Endothelial cell of umbilical vein (primary cell): ENCODE data around the gene NATD1. TPM values are rescaled to one million over a fixed set of nuclear protein-coding genes. Genes with fewer than 3 reads are reported as not detected.

Source experiments
- BruUV-seq: library from RNA; stranded (reverse); fragments of 400-500 nt; replicated peaks from 2 replicates; lab custom pipeline; 2021; lab: Mats Ljungman, UMichigan
- CTCF ChIA-PET: fragments of 300-600, 350-600 bp; sonication (Branson Sonifier 250); formaldehyde crosslinking; loops from one replicate; lab custom pipeline; 2021; ENCODE audit warnings: antibody characterized with exemption, inconsistent platforms; lab: Charles Lee
- POLR2A ChIA-PET: fragments of 300-600, 350-600 bp; sonication (Branson Sonifier 250); formaldehyde crosslinking; loops from one replicate; lab custom pipeline; 2021; ENCODE audit warnings: antibody characterized with exemption, inconsistent platforms; lab: Charles Lee
- DNase-seq: peaks from one replicate; pipeline ENCODE4 v3.0.0-alpha.2; 2011; ENCODE audit warnings: low read depth, low spot score
- FAIRE-seq: peaks from 2 replicates; lab custom pipeline; 2011; peaks lifted over from hg19 to GRCh38; lab: Jason Lieb, UNC
- H2AFZ ChIP-seq: 2 replicates; pipeline ENCODE4 v1.6.0; 2012; ENCODE audit warnings: low read depth, low read length, control low read depth, inconsistent platforms
- H3K27ac ChIP-seq: 2 replicates; pipeline ENCODE4 v1.5.1; 2011; ENCODE audit warnings: low read depth, mild to moderate bottlenecking, control low read depth, low read length, moderate library complexity; ENCODE audit not compliant: insufficient read depth
- H3K27me3 ChIP-seq, 2 experiments: 2 replicates each; pipeline versions ENCODE4 v1.6.0 to v1.6.1; 2011; ENCODE audit warnings: low read length in 2 of 2, mixed read lengths in 1 of 2; ENCODE audit not compliant: control insufficient read depth in 2 of 2, insufficient read depth in 2 of 2
- H3K36me3 ChIP-seq, 2 experiments: 2 replicates in 1 of 2; 3 replicates in 1 of 2; pipeline ENCODE4 v1.5.1; 2011; ENCODE audit warnings: low read length in 2 of 2, mild to moderate bottlenecking in 1 of 2, moderate library complexity in 1 of 2; ENCODE audit not compliant: control insufficient read depth in 2 of 2, insufficient read depth in 2 of 2; ENCODE audit errors: extremely low read depth in 1 of 2
- H3K4me1 ChIP-seq: 3 replicates; pipeline ENCODE4 v1.5.1; 2011; ENCODE audit warnings: mild to moderate bottlenecking, low read length; ENCODE audit not compliant: control insufficient read depth, insufficient read depth; ENCODE audit errors: extremely low read depth
- H3K4me2 ChIP-seq: 2 replicates; pipeline ENCODE4 v1.6.1; 2011; ENCODE audit warnings: low read length, control low read depth, mixed read lengths; ENCODE audit not compliant: insufficient read depth
- H3K4me3 ChIP-seq, 3 experiments: fragments of 200-600 bp in 1 of 3; sonication (generic), shearing (Covaris generic) in 1 of 3; replicated peaks in 1 of 3; 2 replicates each; pipeline ENCODE4 v1.5.1; 2011 to 2016; ENCODE audit warnings: control low read depth in 3 of 3, low read length in 3 of 3, mild to moderate bottlenecking in 2 of 3, inconsistent platforms in 1 of 3, low read depth in 1 of 3, moderate library complexity in 1 of 3; ENCODE audit not compliant: insufficient read depth in 1 of 3
- H3K79me2 ChIP-seq: 2 replicates; pipeline ENCODE4 v1.6.0; 2012; ENCODE audit warnings: low read length, inconsistent platforms; ENCODE audit not compliant: control insufficient read depth, insufficient read depth
- H3K9ac ChIP-seq: replicated peaks from 2 replicates; pipeline ENCODE3; 2011; ENCODE audit warnings: low read length, control low read depth; ENCODE audit not compliant: insufficient read depth; ENCODE audit errors: extremely low read depth
- H3K9me1 ChIP-seq: replicated peaks from 3 replicates; pipeline ENCODE4 v1.6.0; 2011; ENCODE audit warnings: mild to moderate bottlenecking, low read length; ENCODE audit not compliant: control insufficient read depth, insufficient read depth; ENCODE audit errors: extremely low read depth
- H3K9me3 ChIP-seq: replicated peaks from 2 replicates; pipeline ENCODE4 v1.5.1; 2012; ENCODE audit warnings: low read length, inconsistent platforms; ENCODE audit not compliant: control insufficient read depth, insufficient read depth
- H4K20me1 ChIP-seq: replicated peaks from 2 replicates; pipeline ENCODE3; 2011; ENCODE audit warnings: mild to moderate bottlenecking, low read length; ENCODE audit not compliant: control insufficient read depth, insufficient read depth; ENCODE audit errors: extremely low read depth
- EZH2 ChIP-seq: IDR thresholded peaks from 2 replicates; pipeline ENCODE4 v1.6.1; 2012; ENCODE audit warnings: borderline replicate concordance, low read depth, mild to moderate bottlenecking, moderate library complexity, low read length, inconsistent platforms; ENCODE audit not compliant: severe bottlenecking
- FOS ChIP-seq: IDR thresholded peaks from 2 replicates; pipeline ENCODE4 v1.6.1; 2011; ENCODE audit warnings: mild to moderate bottlenecking, low read length, moderate library complexity, borderline replicate concordance; ENCODE audit not compliant: insufficient read depth
- GATA2 ChIP-seq: IDR thresholded peaks from 2 replicates; pipeline ENCODE4 v1.7.0; 2011; ENCODE audit warnings: low read depth, mild to moderate bottlenecking, moderate library complexity, mixed read lengths, low read length; ENCODE audit not compliant: insufficient read length, insufficient read depth
- JUN ChIP-seq: IDR thresholded peaks from 2 replicates; pipeline ENCODE4 v1.6.1; 2011; ENCODE audit warnings: borderline replicate concordance, low read depth; ENCODE audit not compliant: insufficient read length, insufficient read depth
- MYC ChIP-seq: IDR thresholded peaks from one replicate; pipeline ENCODE4 v1.6.1; 2011; ENCODE audit warnings: mild to moderate bottlenecking, low read depth, low read length
- POLR2A ChIP-seq: IDR thresholded peaks from 2 replicates; pipeline ENCODE4 v1.6.1; 2012; ENCODE audit warnings: low read depth, mild to moderate bottlenecking, control low read depth, low read length
- POLR2AphosphoS5 ChIP-seq: IDR thresholded peaks from 2 replicates; pipeline ENCODE4 v1.6.1; 2012; ENCODE audit warnings: low read depth, mild to moderate bottlenecking, control low read depth, low read length, moderate library complexity; ENCODE audit not compliant: insufficient read depth
- dilution Hi-C: fragments of 300-500 bp; cut with MboI; formaldehyde crosslinking; loops from one replicate; pipeline ENCODE4 v1.15.0; 2019; ENCODE audit warnings: low sequenced_read_pairs; ENCODE audit not compliant: extremely low pct_ligation_motif_present
- intact Hi-C: fragments of 100-400 bp; cut with micrococcal nuclease; formaldehyde crosslinking; loops from one replicate; pipeline ENCODE4 v1.10.0; 2022
- polyA plus RNA-seq, 4 experiments: library from polyadenylated mRNA; depleted of rRNA in 3 of 4; stranded (reverse) in 3 of 4; unstranded in 1 of 4; fragments of >200 nt; gene quantifications; 2 replicates each; pipeline versions ENCODE4 v1.2.1 to v1.2.3, GENCODE V29; 2011 to 2012; ENCODE audit warnings: missing spikeins in 1 of 4
- total RNA-seq: library from RNA; stranded (reverse); gene quantifications from 2 replicates; pipeline ENCODE4 v1.2.3, GENCODE V29; 2021
- TF ChIP-seq, protein P1 (sequence below): IDR thresholded peaks from 2 replicates; pipeline ENCODE4 v1.6.1; 2011; ENCODE audit not compliant: insufficient read depth, insufficient read length
- TF ChIP-seq, protein P2 (sequence below), 2 donors: IDR thresholded peaks; 1 replicate in 1 of 2; 2 replicates in 1 of 2; pipeline ENCODE4 v1.5.1; 2011; ENCODE audit warnings: low read length in 2 of 2, mild to moderate bottlenecking in 2 of 2, moderate library complexity in 2 of 2, control low read depth in 1 of 2, inconsistent platforms in 1 of 2, low read depth in 1 of 2; ENCODE audit not compliant: insufficient read depth in 1 of 2; ENCODE audit errors: extremely low read depth in 1 of 2

NATD1 gene
- total and polyA plus RNA-seq, 2 donors (not counting 3 experiments of a cell fraction or from before 2014, with no cell fraction given): 7.0 to 7.2 TPM

GRCh38 chr17:21241564-21241963 is 11.6 kb downstream of the NATD1 start:
- Histone ChIP-seq H4K20me1 (no peaks in the 10 kb centered on the region), H3K4me2 (no peak overlapping the region), H3K9me3 (no peaks in the 10 kb centered on the region), H3K4me1 (no peaks in the 10 kb centered on the region), H3K79me2 (no peaks in the 10 kb centered on the region), H3K27ac (no peak overlapping the region), H2AFZ (no peak overlapping the region), H3K9ac (no peak overlapping the region), H3K36me3 (peaks cover 0 to 3% of the 10 kb centered on the region in 2 experiments), H3K9me1 (no peaks in the 10 kb centered on the region), H3K27me3 (peaks cover 0 to 3% of the 10 kb centered on the region in 2 experiments), H3K4me3 (no peak overlapping the region)
- dilution Hi-C loops: no loop called here
- no peak for FAIRE-seq
- CTCF ChIA-PET: interaction anchor here (0.6 to 2.2 kb wide), 2 partner anchors 109 to 112 kb away, joined by 4 to 20 read pairs; no protein-coding TSS in a partner anchor
- no TSS peak for BruUV-seq
- POLR2A ChIA-PET: no interaction called here
- TF ChIP-seq JUN: no peak
- TF ChIP-seq, protein P1, sequence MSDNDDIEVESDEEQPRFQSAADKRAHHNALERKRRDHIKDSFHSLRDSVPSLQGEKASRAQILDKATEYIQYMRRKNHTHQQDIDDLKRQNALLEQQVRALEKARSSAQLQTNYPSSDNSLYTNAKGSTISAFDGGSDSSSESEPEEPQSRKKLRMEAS: no peak
- TF ChIP-seq FOS: no peak
- no peak for TF ChIP-seq GATA2
- TF ChIP-seq, protein P2, sequence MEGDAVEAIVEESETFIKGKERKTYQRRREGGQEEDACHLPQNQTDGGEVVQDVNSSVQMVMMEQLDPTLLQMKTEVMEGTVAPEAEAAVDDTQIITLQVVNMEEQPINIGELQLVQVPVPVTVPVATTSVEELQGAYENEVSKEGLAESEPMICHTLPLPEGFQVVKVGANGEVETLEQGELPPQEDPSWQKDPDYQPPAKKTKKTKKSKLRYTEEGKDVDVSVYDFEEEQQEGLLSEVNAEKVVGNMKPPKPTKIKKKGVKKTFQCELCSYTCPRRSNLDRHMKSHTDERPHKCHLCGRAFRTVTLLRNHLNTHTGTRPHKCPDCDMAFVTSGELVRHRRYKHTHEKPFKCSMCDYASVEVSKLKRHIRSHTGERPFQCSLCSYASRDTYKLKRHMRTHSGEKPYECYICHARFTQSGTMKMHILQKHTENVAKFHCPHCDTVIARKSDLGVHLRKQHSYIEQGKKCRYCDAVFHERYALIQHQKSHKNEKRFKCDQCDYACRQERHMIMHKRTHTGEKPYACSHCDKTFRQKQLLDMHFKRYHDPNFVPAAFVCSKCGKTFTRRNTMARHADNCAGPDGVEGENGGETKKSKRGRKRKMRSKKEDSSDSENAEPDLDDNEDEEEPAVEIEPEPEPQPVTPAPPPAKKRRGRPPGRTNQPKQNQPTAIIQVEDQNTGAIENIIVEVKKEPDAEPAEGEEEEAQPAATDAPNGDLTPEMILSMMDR (IDR thresholded peaks at IDR 0.05; ENCODE audit: extremely low read depth in 1 of 2, insufficient read depth in 1 of 2, low read depth in 1 of 2, low read length in 2 of 2): no peak
- TF ChIP-seq EZH2: no peak
- no peak for TF ChIP-seq POLR2AphosphoS5
- TF ChIP-seq MYC: no peak
- no peak for TF ChIP-seq POLR2A
- intact Hi-C loops: no loop called here
- DNase-seq: no peak
